ENCODE measurements around the gene TERT.
"Not testable (repeated sequence)": the region's sequence is repeated elsewhere in the genome, so short reads cannot be mapped to it uniquely, and the experiment has no call there.

TERT gene

GRCh38 chr5:1278656-1279442 lies 16.0 kb downstream of the TERT start:
- no peak for DNase-seq (ENCODE audit: low read depth)

- DNase-seq (ENCODE audit: low read depth), result no peak
Measured at GRCh38 chr5:1278216-1278615, 16.7 kb downstream of the TERT start.

- DNase-seq (ENCODE audit: low read depth), result no peak
Measured at GRCh38 chr5:1277781-1278180, 17.1 kb downstream of the TERT start.

- DNase-seq (ENCODE audit: low read depth), result no peak
Measured at GRCh38 chr5:1277331-1277730, 17.5 kb downstream of the TERT start.

GRCh38 chr5:1276930-1277329 lies 17.9 kb downstream of the TERT start:
- no peak for DNase-seq (ENCODE audit: low read depth)

GRCh38 chr5:1275397-1276391 lies 19.2 kb downstream of the TERT start:
- DNase-seq (ENCODE audit: low read depth), result not testable (repeated sequence)

- no peak for DNase-seq (ENCODE audit: low read depth)
Measured at GRCh38 chr5:1274471-1274870, 20.4 kb downstream of the TERT start.

GRCh38 chr5:1273745-1274144 lies 21.1 kb downstream of the TERT start:
- no peak for DNase-seq (ENCODE audit: low read depth)

GRCh38 chr5:1272201-1272600 lies 22.7 kb downstream of the TERT start:
- DNase-seq (ENCODE audit: low read depth), result no peak

- no peak for DNase-seq (ENCODE audit: low read depth)
Measured at GRCh38 chr5:1270933-1271914, 23.6 kb downstream of the TERT start.

- DNase-seq (ENCODE audit: low read depth), result no peak
Measured at GRCh38 chr5:1270426-1270825, 24.4 kb downstream of the TERT start.

- no peak for DNase-seq (ENCODE audit: low read depth)
Measured at GRCh38 chr5:1268666-1269065, 26.2 kb downstream of the TERT start.

GRCh38 chr5:1268056-1268455 lies 26.8 kb downstream of the TERT start:
- no peak for DNase-seq (ENCODE audit: low read depth)

GRCh38 chr5:1267464-1267863 lies 27.4 kb downstream of the TERT start:
- DNase-seq (ENCODE audit: low read depth), result not testable (repeated sequence)

- DNase-seq (ENCODE audit: low read depth), result no peak
Measured at GRCh38 chr5:1266791-1267190, 28.1 kb downstream of the TERT start.

GRCh38 chr5:1265461-1266455 lies 29.1 kb downstream of the TERT start:
- no peak for DNase-seq (ENCODE audit: low read depth)

- no peak for DNase-seq (ENCODE audit: low read depth)
Measured at GRCh38 chr5:1265026-1265425, 29.8 kb downstream of the TERT start.

GRCh38 chr5:1264211-1264610 lies 30.7 kb downstream of the TERT start:
- no peak for DNase-seq (ENCODE audit: low read depth)

- DNase-seq (ENCODE audit: low read depth), result no peak
Measured at GRCh38 chr5:1262381-1262780, 32.5 kb downstream of the TERT start.

GRCh38 chr5:1261643-1262042 lies 33.2 kb downstream of the TERT start:
- no peak for DNase-seq (ENCODE audit: low read depth)
